K562 treated with DMSO at 1 percent for 48 hours (cell line): ENCODE data around the gene COQ8B. TPM values are rescaled to one million over a fixed set of nuclear protein-coding genes. Genes with fewer than 3 reads are reported as not detected.

ENCODE experiments used
- total RNA-seq: library from RNA; unstranded; fragments of 300-600 nt; gene quantifications from 2 replicates; pipeline ENCODE4 v1.2.3, GENCODE V29; 2022; ENCODE audit warnings: low replicate concordance; ENCODE audit errors: extremely low read depth

COQ8B gene
- total RNA-seq, result not detected in 2 replicates

GRCh38 chr19:40716482-40717324, at the start of gene COQ8B, which contains the start of gene ITPKC:
COQ8B (minus strand) TSS chr19:40716886; CDS start chr19:40714632, 2,254 bp downstream.
ITPKC (plus strand) TSS chr19:40717112; CDS start chr19:40717136, 24 bp downstream.

DNA sequence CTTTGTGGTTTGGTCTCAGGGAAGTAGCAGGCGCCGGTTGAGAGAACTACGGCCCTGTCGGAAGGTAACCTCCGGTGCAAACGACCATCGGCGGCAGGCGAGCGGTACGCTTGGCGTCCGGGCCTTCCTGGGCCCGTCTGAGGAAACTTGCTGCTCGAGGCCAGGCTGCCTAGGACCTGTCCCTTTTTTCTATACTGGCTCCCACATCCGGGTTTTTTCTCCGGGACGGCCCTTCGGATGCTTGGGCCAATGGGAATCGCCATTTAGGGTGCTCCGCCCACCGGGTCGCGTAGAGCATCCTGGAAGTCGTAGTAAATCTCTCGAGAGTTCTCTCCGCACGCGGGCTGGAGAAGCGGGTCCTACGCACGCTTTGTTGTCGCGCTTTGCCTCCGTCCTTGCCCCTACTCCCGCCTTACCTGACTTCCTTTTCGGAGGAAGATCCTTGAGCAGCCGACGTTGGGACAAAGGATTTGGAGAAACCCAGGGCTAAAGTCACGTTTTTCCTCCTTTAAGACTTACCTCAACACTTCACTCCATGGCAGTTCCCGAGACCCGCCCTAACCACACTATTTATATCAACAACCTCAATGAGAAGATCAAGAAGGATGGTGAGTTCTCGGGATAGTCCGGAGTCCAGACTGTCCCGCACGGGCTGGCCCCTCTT, 34.3 kb upstream of the COQ8B start, which contains the start of gene SNRPA:
Gene SNRPA, plus strand, starts transcription at position 330 of the 664 bp plus-strand sequence. Its CDS starts 206 bp downstream, at position 536.

GRCh38 chr19:40750058-40750873, 33.6 kb upstream of the COQ8B start, which contains the start of gene ACTMAP:
ACTMAP (minus strand) TSS chr19:40750477; CDS start chr19:40749803, 674 bp downstream.

GRCh38 chr19:40690050-40690692, 26.5 kb downstream of the COQ8B start, which contains the start of gene NUMBL:
NUMBL (minus strand) TSS chr19:40690651; CDS start chr19:40690483, 168 bp downstream.

Other genes starting within 250 kb of the COQ8B start
- not detected in 2 replicates for gene SPTBN4, start 249.9 kb downstream of the COQ8B start, total RNA-seq
- gene SHKBP1, start 140.0 kb downstream of the COQ8B start, total RNA-seq, result not detected in 2 replicates
- not detected in 2 replicates for gene LTBP4, start 115.5 kb downstream of the COQ8B start, total RNA-seq
- gene NUMBL, start 26.2 kb downstream of the COQ8B start, total RNA-seq, result not detected in 2 replicates
- gene ITPKC, start 226 bp upstream of the COQ8B start, total RNA-seq, result not detected in 2 replicates
- not detected in 2 replicates for gene ACTMAP, start 33.6 kb upstream of the COQ8B start, total RNA-seq
- not detected in 2 replicates for gene SNRPA, start 34.3 kb upstream of the COQ8B start, total RNA-seq
- not detected in 2 replicates for gene MIA, start 58.6 kb upstream of the COQ8B start, total RNA-seq
- gene RAB4B, start 61.4 kb upstream of the COQ8B start, total RNA-seq, result not detected in 2 replicates
- not detected in 2 replicates for gene EGLN2, start 82.3 kb upstream of the COQ8B start, total RNA-seq
- gene CYP2A6, start 133.6 kb upstream of the COQ8B start, total RNA-seq, result not detected in 2 replicates
- gene CYP2A7, start 165.3 kb upstream of the COQ8B start, total RNA-seq, result not detected in 2 replicates